Peyer's patch (tissue), 4 donors: ENCODE results near the gene TOPAZ1.

Experiments used
- POLR2A ChIP-seq, 2 donors: fragments of 450-650 bp; IDR thresholded peaks; one replicate each; pipeline ENCODE4 v1.5.1; 2017; ENCODE audit warnings: antibody characterized with exemption in 2 of 2, mild to moderate bottlenecking in 2 of 2, moderate library complexity in 2 of 2
- TF ChIP-seq, protein P1 (sequence below), 6 experiments: fragments of 450-650 bp in 4 of 6; fragments of 200-600 bp in 2 of 6; sonication (generic) in 1 of 6; IDR thresholded peaks; one replicate each; pipeline ENCODE4 v1.5.1; 2017 to 2019; ENCODE audit warnings: antibody characterized with exemption in 6 of 6, mild to moderate bottlenecking in 3 of 6, moderate library complexity in 1 of 6

GRCh38 chr3:44237161-44237560, 4.5 kb upstream of the TOPAZ1 start:
- TF ChIP-seq, protein P1, sequence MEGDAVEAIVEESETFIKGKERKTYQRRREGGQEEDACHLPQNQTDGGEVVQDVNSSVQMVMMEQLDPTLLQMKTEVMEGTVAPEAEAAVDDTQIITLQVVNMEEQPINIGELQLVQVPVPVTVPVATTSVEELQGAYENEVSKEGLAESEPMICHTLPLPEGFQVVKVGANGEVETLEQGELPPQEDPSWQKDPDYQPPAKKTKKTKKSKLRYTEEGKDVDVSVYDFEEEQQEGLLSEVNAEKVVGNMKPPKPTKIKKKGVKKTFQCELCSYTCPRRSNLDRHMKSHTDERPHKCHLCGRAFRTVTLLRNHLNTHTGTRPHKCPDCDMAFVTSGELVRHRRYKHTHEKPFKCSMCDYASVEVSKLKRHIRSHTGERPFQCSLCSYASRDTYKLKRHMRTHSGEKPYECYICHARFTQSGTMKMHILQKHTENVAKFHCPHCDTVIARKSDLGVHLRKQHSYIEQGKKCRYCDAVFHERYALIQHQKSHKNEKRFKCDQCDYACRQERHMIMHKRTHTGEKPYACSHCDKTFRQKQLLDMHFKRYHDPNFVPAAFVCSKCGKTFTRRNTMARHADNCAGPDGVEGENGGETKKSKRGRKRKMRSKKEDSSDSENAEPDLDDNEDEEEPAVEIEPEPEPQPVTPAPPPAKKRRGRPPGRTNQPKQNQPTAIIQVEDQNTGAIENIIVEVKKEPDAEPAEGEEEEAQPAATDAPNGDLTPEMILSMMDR (IDR thresholded peaks at IDR 0.05): no peak
- TF ChIP-seq POLR2A (IDR thresholded peaks at IDR 0.05): no peak
